Cardiac fibroblast (primary cell): ENCODE data around the gene TRMT2A.

Source experiments
- DNase-seq, 2 donors: peaks; one replicate each; pipeline versions ENCODE4 v3.0.0 to v3.0.0-alpha.2; 2010; ENCODE audit warnings: low read depth in 2 of 2
- H3K4me3 ChIP-seq, 2 donors: replicated peaks in 1 of 2; 1 replicate in 1 of 2; 2 replicates in 1 of 2; pipeline ENCODE4 v1.5.1; 2011; ENCODE audit warnings: low read depth in 2 of 2, low read length in 2 of 2, mild to moderate bottlenecking in 2 of 2, moderate library complexity in 1 of 2
- TF ChIP-seq, protein P1 (sequence below): IDR thresholded peaks from one replicate; pipeline ENCODE4 v1.5.1; 2011; ENCODE audit warnings: low read depth, mild to moderate bottlenecking, low read length, inconsistent platforms

TRMT2A gene

DNA sequence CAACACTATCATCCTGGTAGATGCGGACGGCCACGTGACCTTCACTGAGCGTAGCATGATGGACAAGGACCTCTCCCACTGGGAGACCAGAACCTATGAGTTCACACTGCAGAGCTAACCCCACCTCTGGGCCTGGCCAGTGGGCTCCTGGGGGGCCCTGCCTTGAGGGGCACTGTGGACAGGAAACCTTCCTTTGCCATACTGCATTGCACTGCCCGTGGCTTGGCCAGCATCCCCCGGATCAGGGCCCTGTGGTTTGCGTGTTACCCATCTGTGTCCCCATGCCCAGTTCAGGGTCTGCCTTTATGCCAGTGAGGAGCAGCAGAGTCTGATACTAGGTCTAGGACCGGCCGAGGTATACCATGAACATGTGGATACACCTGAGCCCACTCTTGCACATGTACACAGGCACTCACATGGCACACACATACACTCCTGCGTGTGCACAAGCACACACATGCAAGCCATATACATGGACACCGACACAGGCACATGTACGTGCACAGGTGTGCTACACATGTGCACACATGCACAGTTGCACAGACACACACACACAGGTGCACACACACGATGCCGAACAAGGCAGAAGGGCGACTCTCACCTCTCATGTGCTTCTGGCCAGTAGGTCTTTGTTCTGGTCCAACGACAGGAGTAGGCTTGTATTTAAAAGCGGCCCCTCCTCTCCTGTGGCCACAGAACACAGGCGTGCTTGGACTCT, 52.3 kb downstream of the TRMT2A start:
- TF ChIP-seq, protein P1, sequence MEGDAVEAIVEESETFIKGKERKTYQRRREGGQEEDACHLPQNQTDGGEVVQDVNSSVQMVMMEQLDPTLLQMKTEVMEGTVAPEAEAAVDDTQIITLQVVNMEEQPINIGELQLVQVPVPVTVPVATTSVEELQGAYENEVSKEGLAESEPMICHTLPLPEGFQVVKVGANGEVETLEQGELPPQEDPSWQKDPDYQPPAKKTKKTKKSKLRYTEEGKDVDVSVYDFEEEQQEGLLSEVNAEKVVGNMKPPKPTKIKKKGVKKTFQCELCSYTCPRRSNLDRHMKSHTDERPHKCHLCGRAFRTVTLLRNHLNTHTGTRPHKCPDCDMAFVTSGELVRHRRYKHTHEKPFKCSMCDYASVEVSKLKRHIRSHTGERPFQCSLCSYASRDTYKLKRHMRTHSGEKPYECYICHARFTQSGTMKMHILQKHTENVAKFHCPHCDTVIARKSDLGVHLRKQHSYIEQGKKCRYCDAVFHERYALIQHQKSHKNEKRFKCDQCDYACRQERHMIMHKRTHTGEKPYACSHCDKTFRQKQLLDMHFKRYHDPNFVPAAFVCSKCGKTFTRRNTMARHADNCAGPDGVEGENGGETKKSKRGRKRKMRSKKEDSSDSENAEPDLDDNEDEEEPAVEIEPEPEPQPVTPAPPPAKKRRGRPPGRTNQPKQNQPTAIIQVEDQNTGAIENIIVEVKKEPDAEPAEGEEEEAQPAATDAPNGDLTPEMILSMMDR, result no peak
- no peak for DNase-seq
- H3K4me3 ChIP-seq, result no peak overlapping the region

DNA sequence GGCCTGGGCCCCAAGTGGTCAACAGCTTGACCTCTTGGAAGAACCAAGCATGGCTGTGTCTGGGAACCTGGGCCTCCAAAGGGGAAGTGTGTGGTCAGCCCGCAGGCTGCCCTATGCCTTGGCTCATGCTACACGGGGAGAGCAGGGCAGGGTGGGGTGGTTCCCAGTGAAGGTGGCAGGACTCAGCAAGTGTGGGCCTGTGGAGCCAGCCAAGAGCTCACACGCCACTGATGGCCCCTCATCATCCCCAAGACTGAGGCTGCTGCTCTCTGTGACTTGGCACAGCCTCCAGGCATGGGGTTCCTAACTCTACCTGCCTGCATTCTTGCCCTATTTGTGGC, 52.9 kb downstream of the TRMT2A start:
- no peak overlapping the region for H3K4me3 ChIP-seq
- DNase-seq, result no peak
- TF ChIP-seq, protein P1, result no peak

DNA sequence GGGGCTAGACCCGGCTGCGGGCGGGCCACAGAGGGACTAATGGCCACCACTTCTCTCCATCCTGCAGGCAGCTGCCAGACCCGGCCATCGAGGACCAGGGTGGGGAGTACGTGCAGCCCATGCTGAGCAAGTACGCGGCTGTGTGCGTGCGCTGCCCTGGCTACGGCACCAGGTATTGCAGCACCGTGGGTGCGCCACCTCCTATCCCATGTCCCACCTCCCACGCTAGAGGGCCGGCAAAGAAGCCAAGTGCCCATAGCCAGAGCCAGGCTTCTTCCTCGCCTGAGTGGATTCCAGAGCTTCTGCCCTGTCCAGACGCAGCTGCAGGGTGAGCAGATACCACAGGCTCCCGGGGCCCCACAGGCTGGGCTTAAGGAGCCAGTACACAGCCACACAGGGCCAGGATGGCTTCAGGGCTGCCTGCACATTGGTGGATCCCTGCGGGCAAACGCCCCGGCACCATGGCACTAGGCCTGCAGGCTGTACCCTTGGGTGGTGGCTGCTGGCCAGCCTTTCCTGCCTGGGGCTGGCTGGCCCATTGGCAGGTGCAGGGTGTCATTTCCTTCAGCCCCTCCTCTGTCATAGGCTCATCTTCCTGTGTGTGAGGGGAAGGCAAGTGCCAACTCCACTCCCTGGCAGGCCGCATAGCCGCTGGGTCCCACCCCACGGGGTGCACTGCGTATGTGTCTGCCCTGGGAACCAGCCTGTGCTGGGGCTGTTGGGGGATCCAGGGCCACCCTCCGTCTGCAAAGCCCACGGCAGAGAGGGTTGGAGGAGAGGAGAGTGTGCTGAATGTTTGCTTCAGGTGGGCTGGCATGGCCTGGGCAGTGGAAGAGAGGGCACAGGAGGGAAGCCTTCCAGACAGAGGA, 53.5 kb downstream of the TRMT2A start:
- DNase-seq, result no peak
- TF ChIP-seq, protein P1, result no peak
- H3K4me3 ChIP-seq, result no peak overlapping the region

DNA sequence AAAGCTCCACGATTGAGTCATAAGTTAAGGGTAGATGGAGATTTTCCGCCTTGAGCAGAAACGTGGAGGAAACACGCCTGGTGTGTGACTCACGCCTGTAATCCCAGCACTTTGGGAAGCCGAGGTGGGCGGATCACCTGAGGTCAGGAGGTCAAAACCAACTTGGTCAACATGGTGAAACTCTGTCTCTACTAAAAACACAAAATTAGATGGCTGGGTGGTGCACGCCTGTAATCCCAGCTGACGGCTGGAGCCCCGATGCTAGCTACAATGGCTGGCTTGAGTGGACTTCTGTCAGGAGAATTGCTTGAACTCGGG, 54.3 kb downstream of the TRMT2A start:
- TF ChIP-seq, protein P1, result no peak
- H3K4me3 ChIP-seq, result no peak overlapping the region
- peak; percentile 52 to 64 for DNase-seq

DNA sequence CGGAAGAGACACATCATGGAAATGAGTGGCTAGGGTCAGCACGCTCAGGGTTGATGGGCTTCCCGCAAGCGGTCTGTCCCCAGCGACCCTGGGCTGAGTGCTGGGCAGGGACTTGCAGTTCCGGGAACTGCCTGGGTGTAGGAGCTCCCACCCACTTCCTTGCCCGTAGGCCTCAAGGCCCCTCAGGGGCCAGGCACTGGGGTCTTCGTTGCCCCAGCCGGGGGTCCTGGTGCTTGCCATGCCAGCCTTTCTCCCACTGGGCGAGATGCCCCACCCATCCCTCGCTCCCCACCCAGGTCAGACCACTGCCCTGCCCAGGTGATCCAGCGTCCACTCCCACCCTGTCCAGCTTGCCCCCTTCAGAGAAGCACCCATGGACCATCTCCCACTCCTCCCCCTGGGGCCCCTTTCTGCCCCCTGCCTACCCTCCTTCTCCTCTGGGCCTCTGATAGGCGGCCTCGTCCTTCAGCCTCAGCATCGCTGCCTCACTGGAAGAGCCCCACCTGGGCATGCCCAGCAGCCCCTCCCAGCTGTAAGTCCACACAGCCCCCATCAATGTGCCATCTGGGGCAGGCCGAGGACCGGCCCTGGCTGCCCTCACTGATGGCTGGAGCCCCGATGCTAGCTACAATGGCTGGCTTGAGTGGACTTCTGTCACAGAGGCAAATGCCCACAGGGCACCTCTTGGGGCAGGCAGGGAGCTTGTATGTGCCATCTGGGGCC, 54.8 kb downstream of the TRMT2A start:
- TF ChIP-seq, protein P1, result no peak
- H3K4me3 ChIP-seq, result no peak overlapping the region
- DNase-seq, result no peak
